ENCODE measurements around the gene CST9. TPM values are rescaled to one million over a fixed set of nuclear protein-coding genes. Genes with fewer than 3 reads are reported as not detected.

The CST9 gene
- total RNA-seq, 1 experiment from 2014 or later: not detected

DNA sequence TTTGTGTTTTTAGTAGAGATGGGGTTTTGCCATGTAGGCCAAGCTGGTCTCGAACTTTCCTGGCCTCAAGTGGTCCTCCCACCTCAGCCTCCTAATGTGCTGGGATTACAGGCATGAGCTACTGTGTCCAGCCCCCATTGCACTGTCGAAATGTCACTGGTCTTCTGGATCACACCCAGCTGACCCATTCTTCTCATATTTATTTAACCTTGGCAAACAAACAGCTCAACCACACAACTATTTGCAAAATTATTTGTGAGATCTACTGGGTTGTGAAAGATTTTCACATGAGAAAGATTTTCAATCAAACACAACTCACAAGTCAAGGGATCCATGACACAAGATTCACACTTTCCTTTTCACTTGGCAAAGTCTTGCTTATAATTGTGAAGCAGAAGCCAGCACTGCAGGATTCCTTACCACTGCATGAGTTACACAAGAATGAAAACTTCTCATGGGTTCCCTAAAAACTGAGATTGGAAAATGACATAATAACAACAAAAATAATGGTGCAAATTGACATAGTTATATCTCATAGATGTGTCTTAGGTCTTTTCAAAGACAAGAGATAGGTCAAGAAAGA, 35.4 kb downstream of the CST9 start:
- TF ChIP-seq ZFX (IDR thresholded peaks at IDR 0.05) (no peak), TCF7L2 (IDR thresholded peaks at IDR 0.05; ENCODE audit: borderline replicate concordance, extremely low read depth, insufficient read depth, insufficient read length) (no peak), SIN3A (IDR thresholded peaks at IDR 0.05; ENCODE audit: low read depth) (no peak), YY1 (IDR thresholded peaks at IDR 0.05; ENCODE audit: extremely low read depth, insufficient replicate concordance, low read depth, low read length) (no peak), CBX3 (IDR thresholded peaks at IDR 0.05; ENCODE audit: low read depth) (no peak), JUND (IDR thresholded peaks at IDR 0.05) (no peak), POLR2A (IDR thresholded peaks at IDR 0.05; ENCODE audit: borderline replicate concordance, extremely low read depth, insufficient read depth, insufficient read length) (no peak), EZH2phosphoT487 (IDR thresholded peaks at IDR 0.05; ENCODE audit: borderline replicate concordance) (no peak), SP1 (IDR thresholded peaks at IDR 0.05; ENCODE audit: low read depth) (no peak), RAD21 (IDR thresholded peaks at IDR 0.05; ENCODE audit: low read depth) (no peak), ZNF274 (IDR thresholded peaks at IDR 0.05; ENCODE audit: low read depth, low read length) (no peak), CEBPB (IDR thresholded peaks at IDR 0.05; ENCODE audit: low read depth) (no peak), ATF3 (IDR thresholded peaks at IDR 0.05) (no peak), EZH2 (IDR thresholded peaks at IDR 0.05) (no peak)
- Histone ChIP-seq H2AFZ (ENCODE audit: low read depth, low read length, poor library complexity, severe bottlenecking) (no peak overlapping the region), H3K9ac (ENCODE audit: low read length) (no peak overlapping the region), H3K9me3 (ENCODE audit: control insufficient read depth in 1 of 2, insufficient read depth in 1 of 2, low read depth in 1 of 2, low read length in 2 of 2) (no peaks in the 10 kb centered on the region), H3K27me3 (ENCODE audit: insufficient read depth, low read length) (peaks cover 26% of the 10 kb centered on the region), H3K4me3 (replicated peaks in 1 of 2; ENCODE audit: low read depth in 1 of 2, low read length in 2 of 2) (no peak overlapping the region), H3K4me1 (ENCODE audit: control insufficient read depth in 1 of 2, insufficient read depth in 2 of 2, low read length in 2 of 2) (no peaks in the 10 kb centered on the region), H3K79me2 (ENCODE audit: insufficient read depth, low read length) (no peaks in the 10 kb centered on the region), H3K36me3 (ENCODE audit: control insufficient read depth in 1 of 2, insufficient read depth in 2 of 2, low read length in 2 of 2) (no peaks in the 10 kb centered on the region), H4K20me1 (ENCODE audit: insufficient read depth) (no peaks in the 10 kb centered on the region; the same call in 1 of the 2 replicates), H3K27ac (ENCODE audit: low read depth, low read length) (no peak overlapping the region), H3K4me2 (ENCODE audit: low read length) (no peak overlapping the region), H3K9me2 (ENCODE audit: insufficient read depth) (no peaks in the 10 kb centered on the region)
- BruUV-seq (replicated peaks): no TSS peak
- CTCF ChIA-PET: no interaction called here
- POLR2A ChIA-PET: no interaction called here
- DNase-seq (ENCODE audit: low read depth, low spot score) (no peak), ATAC-seq (no peak)
- intact Hi-C loops (cut with micrococcal nuclease): no loop called here
- RAD21 ChIA-PET (ENCODE audit: low non-redundant PET in 1 of 2, low total read pairs in 2 of 2, uncharacterized antibody in 2 of 2, unreplicated experiment in 2 of 2): no interaction called here

Measured in HCT116 (cell line).